GM18868 (cell line): ENCODE data around the gene CAMK2A.

Experiments
- ATAC-seq: cut with Tn5 transposase; IDR thresholded peaks from one replicate; pipeline ENCODE4 v1.9.1; 2021; ENCODE audit warnings: mild to moderate bottlenecking, moderate library complexity; ENCODE audit not compliant: unreplicated experiment

CAMK2A gene

DNA sequence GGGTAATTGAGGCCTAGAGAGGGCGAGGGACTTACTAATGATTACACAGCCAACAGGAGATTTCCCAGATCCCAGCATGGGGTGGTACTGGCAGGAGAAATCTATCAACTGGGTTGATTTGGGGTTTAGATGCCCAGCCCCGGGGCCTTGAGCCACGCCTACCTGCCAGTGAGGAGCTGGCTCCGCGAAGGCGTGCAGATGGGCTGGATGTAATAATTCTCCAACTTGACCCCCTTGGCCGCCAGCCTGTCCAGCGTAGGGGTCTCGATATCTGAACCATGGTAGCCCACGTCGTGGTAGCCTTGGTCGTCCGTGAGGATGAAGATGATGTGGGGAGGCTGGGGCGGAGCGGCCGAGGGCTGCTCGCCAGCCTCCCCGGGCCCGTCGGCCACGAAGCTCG lies 12.3 kb upstream of the CAMK2A start:
- ATAC-seq, result no peak

- ATAC-seq, result no peak
Measured at GRCh38 chr5:150301170-150301505, 11.6 kb upstream of the CAMK2A start.

GRCh38 chr5:150300496-150301169 lies 11.1 kb upstream of the CAMK2A start:
- ATAC-seq, result no peak

DNA sequence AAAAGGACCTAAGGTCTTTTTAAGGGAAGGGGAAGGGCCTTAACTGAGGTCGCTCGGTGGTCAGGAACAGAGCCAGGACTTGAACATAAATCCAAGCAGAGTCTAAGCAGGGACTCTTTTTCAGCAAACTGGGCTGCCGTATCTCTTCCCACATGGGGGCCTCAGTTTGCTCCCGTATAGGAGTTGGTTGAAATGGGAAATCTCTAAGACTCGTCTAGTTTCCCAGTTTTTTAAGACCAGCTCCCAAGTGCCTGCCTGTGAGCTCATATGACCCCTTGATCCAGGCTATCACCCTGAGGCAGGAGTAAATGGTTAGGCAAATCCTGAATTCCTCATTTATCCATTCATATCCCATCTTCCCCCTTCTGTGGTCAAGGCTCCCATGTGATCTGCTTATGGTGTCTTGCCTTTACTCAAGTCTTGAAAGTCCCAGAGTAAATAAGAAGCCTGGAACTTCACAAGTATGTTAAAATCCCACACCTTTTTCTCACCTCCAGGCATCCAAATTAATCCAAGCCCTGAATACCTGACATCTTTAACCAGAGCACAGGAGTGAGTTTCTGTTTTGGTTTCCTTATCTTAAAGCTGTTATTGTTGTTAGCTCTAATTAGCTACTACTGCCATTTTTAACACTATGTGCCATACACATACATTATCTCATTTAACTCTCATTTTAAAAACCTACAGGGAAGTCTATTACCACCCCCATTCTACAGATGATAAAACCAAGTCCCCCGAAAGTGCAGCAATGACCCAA lies 10.2 kb upstream of the CAMK2A start:
- no peak for ATAC-seq

GRCh38 chr5:150298701-150299451 lies 9.3 kb upstream of the CAMK2A start:
- no peak for ATAC-seq

- ATAC-seq, result no peak
Measured at GRCh38 chr5:150297934-150298595, 8.5 kb upstream of the CAMK2A start.

DNA sequence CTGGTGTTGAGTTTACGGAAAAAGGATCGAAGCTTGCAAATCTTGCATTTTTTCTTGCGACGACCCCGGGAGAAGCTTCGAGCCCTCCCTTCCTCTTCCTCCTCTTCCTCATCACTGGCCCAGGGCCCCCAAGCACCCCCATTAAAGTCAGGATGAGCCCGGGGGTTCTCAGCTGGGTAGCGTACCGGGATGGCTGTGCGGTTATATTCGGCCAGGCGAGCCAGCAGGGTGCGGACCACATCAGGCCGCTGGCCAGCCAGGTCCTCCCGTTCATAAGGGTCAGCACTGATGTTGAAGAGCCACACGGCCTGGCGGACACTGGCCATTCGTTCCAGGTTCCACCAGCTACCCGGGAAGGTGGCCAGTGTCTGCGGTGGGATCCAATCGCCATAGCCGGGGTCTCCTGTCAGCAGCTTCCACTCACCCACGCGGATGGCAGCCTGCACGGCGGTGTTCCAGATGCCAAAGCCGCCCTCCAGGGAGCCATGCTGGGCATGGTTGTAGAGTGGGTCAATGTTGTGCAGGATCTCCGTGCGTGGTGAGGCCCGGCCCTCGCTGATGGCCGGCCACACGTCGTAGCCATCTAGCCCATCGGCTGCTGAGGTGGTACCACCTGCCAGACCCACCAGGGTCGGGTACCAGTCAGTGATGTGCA lies 7.8 kb upstream of the CAMK2A start:
- ATAC-seq, result no peak

GRCh38 chr5:150296496-150296895 lies 6.9 kb upstream of the CAMK2A start:
- ATAC-seq, result no peak

- ATAC-seq, result no peak
Measured at GRCh38 chr5:150295741-150296486, 6.3 kb upstream of the CAMK2A start.

DNA sequence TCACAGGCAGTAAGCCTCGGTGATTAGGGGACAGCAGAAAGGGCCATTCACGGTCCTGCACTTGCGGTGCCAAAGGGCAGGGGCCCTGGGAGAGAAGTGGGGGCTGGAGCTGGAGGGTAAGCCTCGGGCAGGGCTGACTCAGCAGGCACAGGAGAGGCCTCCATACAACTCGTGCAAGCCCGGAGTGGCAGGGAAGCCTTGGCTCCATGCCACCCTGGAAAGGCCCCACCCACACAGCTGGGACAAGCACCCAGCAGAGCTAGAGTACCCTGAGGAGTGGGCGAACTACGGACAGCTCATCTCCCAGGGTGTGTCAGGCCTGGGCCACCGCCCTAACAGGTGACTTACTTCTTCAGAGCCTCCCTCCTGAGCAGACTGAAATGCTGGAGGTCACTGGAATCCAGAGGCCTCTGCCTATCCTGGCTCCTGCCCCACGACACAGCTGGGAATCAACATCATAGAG lies 5.6 kb upstream of the CAMK2A start:
- no peak for ATAC-seq

DNA sequence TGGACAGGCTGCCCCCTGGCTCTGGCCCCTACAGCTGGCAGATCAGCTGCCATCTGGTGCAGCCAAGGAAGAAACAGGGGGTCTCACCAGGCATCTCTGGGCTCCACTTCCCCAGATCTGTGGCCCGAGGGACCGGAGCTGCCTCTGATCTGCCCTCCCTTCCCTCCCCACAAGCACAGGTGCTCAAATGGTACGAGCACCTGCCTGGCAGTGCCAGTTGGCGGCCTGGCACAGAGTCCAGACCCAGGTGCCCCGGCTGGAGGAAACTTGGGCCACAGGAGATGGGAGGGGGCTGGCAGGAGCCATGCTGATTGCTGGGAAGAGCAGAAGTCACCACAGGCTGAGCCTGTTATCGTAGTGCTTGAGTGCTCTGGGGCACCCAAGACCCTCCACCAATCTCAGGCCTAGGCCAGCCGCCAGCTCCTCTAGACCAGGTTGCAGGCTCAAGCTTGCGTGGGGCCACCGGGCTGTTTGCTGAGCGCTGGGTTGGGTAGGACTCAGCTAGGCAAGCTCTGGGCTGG lies 5.0 kb upstream of the CAMK2A start:
- no peak for ATAC-seq

DNA sequence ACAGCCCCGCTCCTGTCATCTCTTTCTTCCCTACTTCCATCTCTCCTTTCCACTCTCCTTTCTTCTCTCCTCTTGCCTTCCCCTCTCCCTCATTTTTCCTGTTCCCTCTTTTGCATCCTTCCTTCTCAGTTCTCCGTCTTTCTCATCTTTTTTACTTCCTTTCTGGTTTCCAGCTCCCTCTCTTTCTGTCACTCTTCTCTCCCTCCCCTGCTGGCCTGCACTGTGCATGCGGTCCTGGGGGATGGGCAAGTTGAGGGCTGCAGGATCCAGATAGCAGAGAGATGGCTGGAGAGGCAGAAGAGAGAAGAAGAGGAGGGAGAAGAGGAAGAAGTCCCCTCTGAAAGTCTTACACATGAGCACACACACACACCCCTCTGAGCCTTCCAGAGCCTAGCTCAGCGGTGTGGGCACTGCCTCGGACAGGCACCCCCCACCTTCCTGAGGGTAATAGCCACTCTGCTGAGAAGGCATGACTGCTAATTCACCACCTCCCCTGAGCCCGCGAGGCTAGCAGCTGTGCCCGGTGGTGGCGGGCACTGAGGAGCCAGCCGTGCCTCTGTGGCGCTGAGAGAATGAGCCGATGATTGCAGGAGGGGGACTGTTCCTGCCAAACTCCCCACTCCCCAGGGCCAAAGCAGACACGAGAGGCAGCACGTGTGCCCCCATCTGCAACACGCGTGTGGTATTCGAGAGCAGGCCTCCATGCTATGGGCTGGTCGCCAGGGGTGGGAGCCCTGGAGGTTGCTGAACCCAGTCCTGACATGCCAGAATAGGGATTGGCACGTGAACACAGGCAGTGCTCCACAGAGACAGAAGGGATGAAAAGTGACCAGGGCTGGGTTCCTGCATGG lies 3.7 kb upstream of the CAMK2A start:
- no peak for ATAC-seq

DNA sequence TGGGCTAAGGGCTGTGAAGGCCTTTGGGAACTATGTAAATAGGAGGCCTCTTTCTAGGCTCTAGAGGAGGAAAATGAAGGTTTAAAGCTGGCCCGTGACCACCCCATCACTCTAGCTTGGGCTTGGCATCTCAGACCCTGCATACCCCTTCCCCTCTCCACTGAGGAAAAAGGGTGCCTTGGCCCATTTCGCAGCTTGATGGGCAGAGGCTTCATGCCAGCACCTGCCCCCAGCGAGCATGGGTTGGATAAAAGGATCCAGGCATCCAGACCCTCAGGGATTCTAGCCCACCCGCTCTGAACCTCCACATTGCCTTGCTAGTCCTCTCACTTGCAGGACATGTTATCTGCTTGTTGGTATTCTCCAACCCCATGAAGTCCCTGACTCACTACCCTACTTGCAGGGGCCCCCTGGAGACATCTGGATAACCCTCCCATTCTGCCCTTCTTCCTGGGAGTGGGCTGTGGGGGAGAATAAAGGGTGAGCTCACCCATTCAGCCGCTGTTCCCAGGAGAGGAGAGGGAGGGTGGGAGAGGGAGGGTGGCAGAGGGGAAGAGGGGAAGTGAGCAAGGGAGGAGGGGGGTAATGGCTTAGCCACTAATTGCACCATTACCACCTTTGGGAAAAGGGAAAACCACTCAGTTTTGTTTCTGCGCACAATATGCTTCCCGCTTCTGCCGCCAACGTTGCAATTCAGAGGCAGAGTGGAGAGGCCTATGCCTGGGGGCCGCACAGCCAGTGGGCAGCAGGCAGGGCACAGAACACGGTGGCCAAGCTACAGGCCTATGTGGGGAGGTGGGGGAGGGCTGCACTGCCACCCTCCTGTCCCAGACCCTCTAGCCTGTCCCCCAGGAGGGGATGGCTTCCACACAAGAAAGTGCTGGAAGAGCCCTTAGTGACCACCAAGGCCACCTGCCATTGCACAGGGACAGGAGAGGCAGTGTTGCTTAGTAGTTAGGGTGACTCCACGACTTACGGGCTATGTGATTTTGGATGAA lies 2.1 kb upstream of the CAMK2A start:
- ATAC-seq, result no peak

GRCh38 chr5:150288791-150289190 lies 782 bp downstream of the CAMK2A start:
- ATAC-seq, result no peak

DNA sequence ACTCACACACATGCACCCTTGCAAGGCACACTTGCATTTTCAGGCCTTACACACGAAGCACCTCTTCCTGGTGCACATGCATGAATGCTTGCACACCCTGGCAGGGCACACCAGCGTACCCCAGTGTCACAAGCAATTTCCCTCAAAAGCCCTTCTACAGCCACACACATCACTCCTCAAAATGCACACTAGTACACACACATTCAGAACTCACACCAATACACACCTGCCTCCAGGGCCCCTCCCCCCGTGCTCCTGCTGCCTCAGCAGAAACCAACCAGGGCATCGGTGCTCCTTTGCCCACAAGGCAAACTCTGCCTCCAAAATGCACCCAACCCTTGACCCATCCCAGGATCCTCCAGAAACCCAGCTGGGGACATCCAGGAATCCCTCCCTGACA lies 1.2 kb downstream of the CAMK2A start:
- ATAC-seq, result no peak

GRCh38 chr5:150286820-150287219 lies 2.8 kb downstream of the CAMK2A start:
- no peak for ATAC-seq

GRCh38 chr5:150285114-150285513 lies 4.5 kb downstream of the CAMK2A start:
- no peak for ATAC-seq

GRCh38 chr5:150284311-150284710 lies 5.3 kb downstream of the CAMK2A start:
- no peak for ATAC-seq
